ENCODE data around the gene PACRG. TPM values are rescaled to one million over a fixed set of nuclear protein-coding genes. Genes with fewer than 3 reads are reported as not detected.
A peak's percentile ranks its signal among the peaks of the same experiment; 100 is the strongest.

PACRG gene
- total and polyA plus RNA-seq, 2 donors from 2014 or later = 7.4 to 20.0 TPM

DNA sequence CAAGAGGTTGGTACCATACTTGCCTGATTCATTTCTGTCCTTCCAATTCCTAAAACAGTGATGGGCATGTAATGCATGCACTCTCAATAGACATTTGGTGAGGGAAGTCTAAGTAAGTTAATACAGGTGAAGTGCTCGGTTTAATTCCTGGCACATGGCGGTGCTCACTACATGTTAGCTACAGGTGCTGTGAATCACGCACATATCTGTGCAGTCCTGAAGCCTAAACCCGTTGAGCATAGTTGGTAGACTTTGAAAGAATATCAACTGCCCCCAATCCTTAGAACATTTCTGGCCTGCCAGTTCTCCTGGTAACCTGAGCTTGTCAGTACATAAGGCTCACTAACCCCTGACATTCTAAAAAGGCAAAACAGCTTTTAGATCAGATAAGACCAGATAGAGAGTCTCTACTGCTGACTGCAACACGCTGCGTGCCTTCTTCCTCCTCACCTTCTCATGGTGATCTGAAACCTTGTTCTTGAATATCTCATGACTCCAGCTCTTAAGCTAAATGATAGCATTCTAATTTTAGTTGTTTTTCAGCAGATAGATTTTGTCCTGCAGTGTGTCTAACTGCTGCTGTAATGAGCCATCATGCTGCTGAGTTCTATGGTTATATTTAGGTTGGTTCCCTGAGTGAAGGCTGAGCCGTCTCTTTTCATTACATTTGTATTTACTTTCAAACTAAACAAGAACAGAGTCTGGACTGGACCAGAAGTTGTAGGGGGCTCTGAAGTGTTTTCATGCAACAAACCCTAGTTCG lies 358.3 kb downstream of the PACRG start:
- no peak overlapping the region for H3K4me3 ChIP-seq (ENCODE audit: low read length in 3 of 3)
- H3K9ac ChIP-seq (ENCODE audit: low read length in 3 of 3) = no peak overlapping the region
- H3K27me3 ChIP-seq (ENCODE audit: control insufficient read depth, insufficient read depth, low read length) = no peaks in the 10 kb centered on the region
- no peaks in the 10 kb centered on the region for H3K4me1 ChIP-seq (ENCODE audit: control insufficient read depth in 2 of 3, insufficient read depth in 2 of 3, low read depth in 1 of 3, low read length in 3 of 3)
- intact Hi-C loops (cut with DNase I) = no loop called here
- no peaks in the 10 kb centered on the region for H3K9me3 ChIP-seq (ENCODE audit: control insufficient read depth in 2 of 3, insufficient read depth in 1 of 3, low read length in 3 of 3)
- TF ChIP-seq, protein P1, sequence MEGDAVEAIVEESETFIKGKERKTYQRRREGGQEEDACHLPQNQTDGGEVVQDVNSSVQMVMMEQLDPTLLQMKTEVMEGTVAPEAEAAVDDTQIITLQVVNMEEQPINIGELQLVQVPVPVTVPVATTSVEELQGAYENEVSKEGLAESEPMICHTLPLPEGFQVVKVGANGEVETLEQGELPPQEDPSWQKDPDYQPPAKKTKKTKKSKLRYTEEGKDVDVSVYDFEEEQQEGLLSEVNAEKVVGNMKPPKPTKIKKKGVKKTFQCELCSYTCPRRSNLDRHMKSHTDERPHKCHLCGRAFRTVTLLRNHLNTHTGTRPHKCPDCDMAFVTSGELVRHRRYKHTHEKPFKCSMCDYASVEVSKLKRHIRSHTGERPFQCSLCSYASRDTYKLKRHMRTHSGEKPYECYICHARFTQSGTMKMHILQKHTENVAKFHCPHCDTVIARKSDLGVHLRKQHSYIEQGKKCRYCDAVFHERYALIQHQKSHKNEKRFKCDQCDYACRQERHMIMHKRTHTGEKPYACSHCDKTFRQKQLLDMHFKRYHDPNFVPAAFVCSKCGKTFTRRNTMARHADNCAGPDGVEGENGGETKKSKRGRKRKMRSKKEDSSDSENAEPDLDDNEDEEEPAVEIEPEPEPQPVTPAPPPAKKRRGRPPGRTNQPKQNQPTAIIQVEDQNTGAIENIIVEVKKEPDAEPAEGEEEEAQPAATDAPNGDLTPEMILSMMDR (IDR thresholded peaks at IDR 0.05; ENCODE audit: borderline replicate concordance, extremely low read depth, insufficient read depth) = no peak
- DNase-seq = peak in 2 of 5 donors; percentile 10 to 23
- no peaks in the 10 kb centered on the region for H3K36me3 ChIP-seq (ENCODE audit: control insufficient read depth in 2 of 3, insufficient read depth in 3 of 3, low read length in 3 of 3)
- H3K27ac ChIP-seq (ENCODE audit: low read depth in 2 of 2, low read length in 2 of 2) = no peak overlapping the region
- no peak for FAIRE-seq

DNA sequence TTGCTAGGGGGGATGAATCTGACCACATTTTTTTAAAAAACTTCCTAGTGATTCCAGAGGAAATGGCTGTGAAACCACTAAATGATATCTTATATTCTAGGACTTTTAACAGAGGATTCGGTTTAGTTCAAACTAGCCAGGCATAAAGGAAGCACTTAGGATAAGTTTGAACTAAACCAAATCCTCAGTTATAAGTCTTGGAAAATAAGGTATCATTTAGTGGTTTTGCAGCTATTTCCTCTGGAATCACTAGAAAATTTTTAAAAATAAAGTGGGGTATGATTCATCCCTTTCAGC lies 358.8 kb downstream of the PACRG start:
- no peak overlapping the region for H3K27ac ChIP-seq (ENCODE audit: low read depth in 2 of 2, low read length in 2 of 2)
- H3K4me1 ChIP-seq (ENCODE audit: control insufficient read depth in 2 of 3, insufficient read depth in 2 of 3, low read depth in 1 of 3, low read length in 3 of 3) = no peaks in the 10 kb centered on the region
- no peak overlapping the region for H3K9ac ChIP-seq (ENCODE audit: low read length in 3 of 3)
- TF ChIP-seq, protein P1 (IDR thresholded peaks at IDR 0.05; ENCODE audit: borderline replicate concordance, extremely low read depth, insufficient read depth) = no peak
- intact Hi-C loops (cut with DNase I) = no loop called here
- FAIRE-seq (no peak), DNase-seq (no peak)
- no peak overlapping the region for H3K4me3 ChIP-seq (ENCODE audit: low read length in 3 of 3)
- no peaks in the 10 kb centered on the region for H3K36me3 ChIP-seq (ENCODE audit: control insufficient read depth in 2 of 3, insufficient read depth in 3 of 3, low read length in 3 of 3)
- H3K9me3 ChIP-seq (ENCODE audit: control insufficient read depth in 2 of 3, insufficient read depth in 1 of 3, low read length in 3 of 3) = no peaks in the 10 kb centered on the region
- no peaks in the 10 kb centered on the region for H3K27me3 ChIP-seq (ENCODE audit: control insufficient read depth, insufficient read depth, low read length)

DNA sequence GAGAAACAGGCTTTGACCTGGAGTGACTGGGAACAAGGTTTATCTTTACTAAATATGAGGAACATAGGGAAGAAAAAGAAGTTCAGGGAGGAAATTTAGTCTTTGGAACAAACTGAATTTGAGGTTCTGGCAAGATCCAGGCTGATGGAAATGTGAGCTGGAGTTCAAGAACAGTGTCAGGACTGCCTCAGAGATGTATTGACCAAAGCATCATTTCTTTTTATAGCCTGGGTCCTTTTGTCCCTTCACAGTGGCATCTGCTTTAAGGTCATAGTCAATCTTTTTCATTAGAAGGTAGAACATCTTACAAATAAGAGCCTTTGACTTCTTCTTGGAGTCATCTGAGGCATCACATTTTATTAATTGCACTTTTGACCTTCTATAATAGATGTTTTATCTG lies 360.2 kb downstream of the PACRG start:
- no peaks in the 10 kb centered on the region for H3K27me3 ChIP-seq (ENCODE audit: control insufficient read depth, insufficient read depth, low read length)
- no peaks in the 10 kb centered on the region for H3K4me1 ChIP-seq (ENCODE audit: control insufficient read depth in 2 of 3, insufficient read depth in 2 of 3, low read depth in 1 of 3, low read length in 3 of 3)
- FAIRE-seq (no peak), DNase-seq (no peak)
- TF ChIP-seq, protein P1 (IDR thresholded peaks at IDR 0.05; ENCODE audit: borderline replicate concordance, extremely low read depth, insufficient read depth) = no peak
- no peaks in the 10 kb centered on the region for H3K9me3 ChIP-seq (ENCODE audit: control insufficient read depth in 2 of 3, insufficient read depth in 1 of 3, low read length in 3 of 3)
- H3K36me3 ChIP-seq (ENCODE audit: control insufficient read depth in 2 of 3, insufficient read depth in 3 of 3, low read length in 3 of 3) = no peaks in the 10 kb centered on the region
- intact Hi-C loops (cut with DNase I) = no loop called here
- H3K4me3 ChIP-seq (ENCODE audit: low read length in 3 of 3) = no peak overlapping the region
- H3K27ac ChIP-seq (ENCODE audit: low read depth in 2 of 2, low read length in 2 of 2) = no peak overlapping the region
- H3K9ac ChIP-seq (ENCODE audit: low read length in 3 of 3) = no peak overlapping the region

DNA sequence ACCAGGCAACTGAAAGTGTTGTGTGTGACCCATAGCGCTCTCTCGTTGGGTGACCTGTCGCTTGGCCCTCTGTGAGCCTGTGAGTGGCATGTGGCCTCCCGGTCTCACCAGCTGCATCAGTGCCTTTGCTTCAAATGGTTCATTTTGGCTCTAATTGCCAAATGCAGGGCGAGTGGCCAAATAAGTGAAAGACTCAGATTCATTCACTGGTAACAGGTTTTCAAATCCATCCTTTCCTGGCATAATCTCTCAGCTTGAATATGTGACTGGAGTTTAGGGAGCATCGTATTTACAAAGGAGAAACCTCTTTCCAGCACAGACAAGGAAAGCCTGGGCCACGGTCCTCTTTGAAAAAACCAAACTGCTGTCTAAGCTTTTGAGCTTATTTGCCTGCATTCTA lies 365.1 kb downstream of the PACRG start:
- H3K9me3 ChIP-seq (ENCODE audit: control insufficient read depth in 2 of 3, insufficient read depth in 1 of 3, low read length in 3 of 3) = no peaks in the 10 kb centered on the region
- no peak for DNase-seq
- intact Hi-C loops (cut with DNase I) = no loop called here

More for the DNA sequence above, 365.1 kb downstream of the PACRG start:
- Histone ChIP-seq H3K9ac (ENCODE audit: low read length in 3 of 3) (no peak overlapping the region), H3K27me3 (ENCODE audit: control insufficient read depth, insufficient read depth, low read length) (no peaks in the 10 kb centered on the region), H3K27ac (ENCODE audit: low read depth in 2 of 2, low read length in 2 of 2) (no peak overlapping the region), H3K4me3 (ENCODE audit: low read length in 3 of 3) (no peak overlapping the region), H3K36me3 (ENCODE audit: control insufficient read depth in 2 of 3, insufficient read depth in 3 of 3, low read length in 3 of 3) (no peaks in the 10 kb centered on the region), H3K4me1 (ENCODE audit: control insufficient read depth in 2 of 3, insufficient read depth in 2 of 3, low read depth in 1 of 3, low read length in 3 of 3) (no peaks in the 10 kb centered on the region)
- no peak for FAIRE-seq
- TF ChIP-seq, protein P1 (IDR thresholded peaks at IDR 0.05; ENCODE audit: borderline replicate concordance, extremely low read depth, insufficient read depth) = no peak

Data from kidney (tissue), 14 donors.